HEK293T (cell line): ENCODE results near the gene GNA15.

Source experiments
- BHLHE40 ChIP-seq: fragments of 450-650 bp; IDR thresholded peaks from 2 replicates; pipeline ENCODE4 v1.6.1; 2016; ENCODE audit warnings: mild to moderate bottlenecking, moderate library complexity, borderline replicate concordance
- ELF4 ChIP-seq: fragments of 450-650 bp; IDR thresholded peaks from 2 replicates; pipeline ENCODE4 v1.6.1; 2017; ENCODE audit warnings: antibody characterized with exemption
- SP1 ChIP-seq: fragments of 450-650 bp; IDR thresholded peaks from 2 replicates; pipeline ENCODE4 v1.6.1; 2017
- ZNF384 ChIP-seq: fragments of 450-650 bp; IDR thresholded peaks from 2 replicates; pipeline ENCODE4 v1.6.1; 2016

DNA sequence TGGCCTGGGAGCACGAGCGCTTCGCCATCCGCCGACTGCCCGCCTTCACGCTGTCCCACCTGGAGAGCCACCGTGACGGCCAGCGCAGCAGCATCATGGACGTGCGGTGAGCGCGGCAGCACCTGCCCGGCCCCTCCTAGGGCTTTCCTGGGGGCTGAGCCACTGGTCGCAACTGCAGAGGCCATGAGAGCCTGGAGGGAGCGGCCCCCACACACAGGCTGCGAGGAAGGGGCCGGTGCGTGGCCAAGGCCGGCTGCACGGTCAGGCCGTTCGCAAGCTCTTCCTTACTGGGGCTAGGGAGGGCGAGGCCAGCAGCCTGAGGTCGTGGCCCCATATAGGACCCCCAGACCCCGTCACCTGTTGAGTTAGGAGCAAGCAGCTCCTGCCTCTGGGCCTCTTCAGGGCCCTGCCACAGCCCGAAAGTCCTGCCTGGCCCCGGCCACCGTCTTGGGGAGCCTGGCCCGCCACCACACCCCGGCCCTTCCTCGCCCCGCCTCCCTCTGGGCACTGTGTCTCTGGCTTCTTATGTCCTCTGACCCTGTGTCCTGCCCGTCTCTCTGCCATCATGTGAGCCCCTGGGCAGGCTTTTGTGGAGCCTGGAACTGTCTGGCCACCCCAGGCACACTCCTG is 68.9 kb downstream of the GNA15 start:
- TF ChIP-seq SP1, result no peak
- no peak for TF ChIP-seq ZNF384
- no peak for TF ChIP-seq BHLHE40
- TF ChIP-seq ELF4, result no peak
